GM18511 (cell line): Measurements from ENCODE around the gene GCH1.
"Not testable (repeated sequence)": the region's sequence is repeated elsewhere in the genome, so short reads cannot be mapped to it uniquely, and the experiment has no call there.

Source experiments
- ATAC-seq: cut with Tn5 transposase; IDR thresholded peaks from one replicate; pipeline ENCODE4 v1.9.1; 2021; ENCODE audit warnings: mild to moderate bottlenecking, moderate library complexity; ENCODE audit not compliant: unreplicated experiment

The GCH1 gene

DNA sequence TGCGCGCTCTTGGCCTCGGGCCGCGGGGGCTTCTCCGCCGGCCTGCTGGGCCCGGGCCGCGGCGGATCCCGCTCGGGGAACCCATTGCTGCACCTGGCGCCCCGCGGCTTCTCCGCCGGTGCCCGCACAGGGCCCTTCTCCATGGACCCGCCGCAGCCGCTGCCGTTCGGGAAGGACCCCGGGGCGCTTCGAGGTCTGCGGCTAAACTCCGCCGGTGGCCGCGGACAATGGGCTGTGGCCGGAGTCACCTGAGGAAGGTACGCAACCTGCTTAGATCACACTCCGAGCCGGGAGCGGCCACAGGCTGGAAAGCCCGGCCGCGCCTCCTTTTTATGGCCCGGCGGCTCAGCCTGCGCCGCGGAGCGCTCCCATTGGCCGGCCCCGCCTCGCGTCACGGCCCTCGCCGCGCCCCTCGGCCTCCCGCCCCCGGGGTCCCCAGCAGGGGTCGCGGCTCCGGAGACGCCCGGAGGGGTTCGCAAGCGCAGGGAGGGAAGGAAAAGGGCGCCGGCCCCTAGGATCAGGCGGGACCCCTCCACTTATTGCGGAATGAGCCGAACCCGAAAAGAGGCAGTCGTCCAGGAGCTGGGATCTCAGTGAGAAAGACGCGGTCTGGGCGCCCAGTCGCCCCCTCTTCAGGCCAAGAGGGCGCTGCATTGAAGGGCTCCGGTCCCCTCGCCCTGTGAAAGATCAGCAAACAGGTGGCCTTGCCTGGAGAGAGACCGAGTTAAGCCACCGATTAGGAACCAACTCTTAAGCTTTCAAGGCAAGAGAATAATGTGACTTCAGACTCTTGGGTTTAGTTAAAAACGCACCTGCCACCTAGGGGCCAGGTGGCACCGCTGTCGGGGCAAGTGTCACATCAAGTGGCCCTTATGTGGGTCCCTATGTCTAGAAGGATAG, at the start of gene GCH1:
Gene GCH1, minus strand, starts transcription at position 306 of the 900 bp plus-strand sequence. Its CDS starts 163 bp downstream, at position 143.
- peak; percentile 87 for ATAC-seq

GRCh38 chr14:54947230-54947629, 44.6 kb upstream of the GCH1 start:
- ATAC-seq, result no peak

DNA sequence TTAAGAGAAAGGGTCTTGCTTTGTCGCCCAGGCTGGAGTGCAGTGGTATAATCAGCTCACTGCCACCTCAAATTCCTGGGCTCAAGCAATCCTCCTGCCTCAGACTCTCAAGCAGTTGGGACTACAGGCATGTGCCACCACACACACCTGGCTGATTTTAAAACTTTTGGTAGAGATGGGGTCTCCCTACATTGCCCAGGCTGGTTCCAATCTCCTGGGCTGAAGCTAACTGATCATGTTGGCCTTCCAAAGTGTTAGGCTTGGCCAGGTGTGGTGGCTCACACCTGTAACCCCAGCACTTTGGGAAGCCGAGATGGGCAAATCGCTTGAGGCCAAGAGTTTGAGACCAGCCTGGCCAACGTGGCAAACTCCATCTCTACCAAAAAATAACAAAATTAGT, 43.9 kb upstream of the GCH1 start:
- ATAC-seq, result no peak

- no peak for ATAC-seq
Measured at GRCh38 chr14:54944737-54945391, 42.2 kb upstream of the GCH1 start.

DNA sequence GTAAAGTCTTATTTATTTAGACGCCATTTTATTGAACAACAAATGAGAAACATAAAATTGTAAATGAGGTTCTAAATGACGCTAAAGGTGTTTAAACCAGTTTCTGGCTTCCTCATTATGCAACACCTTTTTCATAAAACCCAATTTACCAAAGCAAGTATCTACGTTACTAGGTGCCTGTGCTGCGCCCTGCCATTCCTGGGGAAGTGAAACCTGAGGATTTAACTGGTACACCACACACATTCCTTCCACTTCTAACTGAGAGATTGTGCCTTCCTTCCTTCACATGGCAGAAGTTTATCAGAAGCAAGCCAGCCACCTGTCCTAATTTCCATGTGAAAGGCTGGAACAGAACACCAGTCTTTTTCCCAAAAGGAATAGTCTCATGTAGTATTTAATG, 40.3 kb upstream of the GCH1 start:
- no peak for ATAC-seq

DNA sequence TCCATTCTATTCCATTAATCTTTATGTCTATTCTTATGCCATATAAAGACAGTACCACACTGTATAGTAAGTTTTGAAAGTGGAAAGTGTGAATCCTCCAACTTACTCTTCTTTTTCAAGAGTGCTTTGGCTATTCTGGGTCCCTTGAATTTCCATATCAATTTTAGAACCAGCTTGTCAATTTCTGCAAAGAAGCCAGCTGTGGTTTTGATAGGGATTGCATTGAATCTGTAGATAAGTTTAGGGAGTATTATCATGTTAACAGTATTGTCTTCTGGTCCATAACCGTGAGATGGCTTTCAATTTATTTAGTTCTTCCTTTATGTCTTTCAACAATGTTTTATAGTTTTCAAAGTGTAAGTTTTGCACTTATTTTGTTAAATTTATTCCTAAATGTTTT, 34.2 kb upstream of the GCH1 start:
- no peak for ATAC-seq

- ATAC-seq, result no peak
Measured at GRCh38 chr14:54935958-54936357, 33.3 kb upstream of the GCH1 start.

GRCh38 chr14:54935100-54935499, 32.5 kb upstream of the GCH1 start:
- ATAC-seq, result no peak

DNA sequence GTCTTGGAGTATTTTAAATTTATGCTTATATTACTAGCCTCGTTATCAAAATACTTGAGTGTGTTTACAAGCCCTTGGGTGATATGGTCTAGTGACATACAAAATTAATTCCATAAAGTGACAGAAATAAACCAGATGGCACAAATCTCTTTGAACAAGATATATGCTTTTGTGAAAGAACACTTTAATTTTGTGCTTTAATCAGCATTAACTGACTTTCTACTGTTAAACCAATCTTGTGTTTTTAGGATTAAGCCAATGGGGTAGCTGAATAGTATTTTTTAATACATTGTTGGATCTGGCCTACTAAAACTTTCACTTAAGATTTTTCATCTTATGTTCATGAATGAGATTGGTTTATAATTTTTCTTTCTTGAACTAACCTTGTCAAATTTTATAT, 30.4 kb upstream of the GCH1 start:
- no peak for ATAC-seq

- ATAC-seq, result no peak
Measured at GRCh38 chr14:54931598-54932340, 29.1 kb upstream of the GCH1 start.

DNA sequence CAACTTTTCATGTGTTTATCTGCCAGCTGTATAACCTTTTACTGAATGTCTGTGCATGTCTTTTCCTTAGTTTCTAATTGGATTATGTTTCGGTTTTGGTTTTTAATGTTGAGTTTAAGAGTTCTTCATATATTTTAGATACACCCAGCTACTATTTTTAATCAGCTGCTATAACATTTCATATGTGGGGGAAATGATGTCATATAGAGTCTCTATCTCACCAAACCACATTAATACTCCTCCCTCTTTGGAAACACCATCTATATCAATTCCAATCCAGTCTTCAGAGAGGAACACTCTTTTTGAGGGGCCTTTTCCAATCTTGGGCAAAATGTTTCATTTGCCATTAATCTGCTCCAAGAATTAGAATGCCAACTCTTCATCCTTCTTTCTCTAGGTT, 28.5 kb upstream of the GCH1 start:
- no peak for ATAC-seq

DNA sequence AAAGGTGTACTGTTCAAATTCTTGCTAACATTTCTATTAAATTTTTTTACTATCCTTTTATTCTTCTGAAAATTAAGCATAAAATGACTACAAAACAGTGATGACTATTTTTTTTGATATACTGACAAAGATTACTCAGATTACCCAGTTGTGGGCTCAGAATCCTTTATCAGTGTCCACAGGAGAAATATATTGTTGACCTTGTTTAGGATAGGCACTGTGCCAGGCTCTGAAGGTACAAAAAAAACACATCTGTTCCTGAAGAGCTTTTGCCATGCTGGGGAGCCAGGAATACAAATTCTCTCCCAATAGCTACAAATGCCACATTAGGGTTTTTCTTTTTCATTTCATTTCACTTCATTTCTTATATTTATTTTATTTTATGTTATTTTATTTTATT, 26.9 kb upstream of the GCH1 start:
- no peak for ATAC-seq

DNA sequence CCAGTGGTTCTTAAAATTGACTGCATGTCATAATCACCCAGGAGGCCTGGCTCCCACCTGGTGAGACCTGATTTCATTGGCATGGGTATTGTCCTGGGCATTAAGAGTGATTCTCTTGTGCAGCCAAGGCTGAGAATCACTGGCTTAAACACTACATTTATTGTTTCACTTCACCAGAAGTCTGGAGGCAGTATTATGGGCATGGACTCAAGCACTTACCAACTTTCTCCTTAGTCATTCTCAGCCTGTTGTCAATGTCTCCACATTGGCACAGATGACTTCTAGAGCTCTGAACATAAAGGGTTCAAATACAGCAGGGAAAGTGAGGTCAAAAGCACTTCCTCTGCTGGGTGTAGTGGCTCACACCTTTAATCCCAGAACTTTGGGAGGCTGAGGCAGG, 25.6 kb upstream of the GCH1 start:
- no peak for ATAC-seq

GRCh38 chr14:54927551-54927950, 24.9 kb upstream of the GCH1 start:
- ATAC-seq, result no peak

DNA sequence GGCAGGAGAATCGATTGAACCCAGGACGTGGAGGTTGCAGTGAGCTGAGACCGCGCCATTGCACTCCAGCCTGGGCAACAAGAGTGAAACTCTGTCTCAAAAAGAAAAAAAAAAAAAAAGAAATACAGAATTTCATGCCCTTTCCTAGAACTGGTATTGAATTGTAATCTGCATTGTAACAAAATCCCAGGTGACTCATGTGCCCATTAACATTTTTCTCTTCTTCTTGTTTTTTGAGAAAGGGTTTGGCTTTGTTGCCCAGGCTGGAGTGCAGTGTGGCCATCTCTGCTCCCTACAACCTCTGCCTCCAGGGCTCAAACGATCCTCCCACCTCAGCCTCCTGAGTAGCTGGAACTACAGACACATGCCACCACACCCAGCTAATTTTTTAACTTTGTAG, 23.9 kb upstream of the GCH1 start:
- not testable (repeated sequence) for ATAC-seq

GRCh38 chr14:54922598-54922997, 20.0 kb upstream of the GCH1 start:
- ATAC-seq, result no peak

DNA sequence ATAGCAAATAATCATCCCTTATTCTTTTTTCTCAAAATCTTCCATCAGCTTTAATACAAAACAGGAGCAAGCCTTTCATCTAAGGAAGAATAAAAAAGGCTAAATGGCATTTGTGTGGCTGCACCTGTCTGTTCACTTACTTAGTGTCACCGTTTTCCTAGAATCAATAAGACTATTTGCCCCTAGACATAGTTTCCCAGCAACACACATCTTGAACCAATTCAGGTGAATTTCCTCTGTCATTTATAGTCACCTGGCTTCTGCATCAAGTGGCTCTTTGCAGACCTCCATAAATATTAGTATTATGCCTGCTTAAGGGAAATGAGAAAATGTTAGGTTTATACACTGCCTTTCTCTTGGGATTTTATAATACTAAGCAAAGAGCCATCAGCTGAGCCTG, 17.4 kb upstream of the GCH1 start:
- no peak for ATAC-seq

GRCh38 chr14:54919330-54919729, 16.7 kb upstream of the GCH1 start:
- ATAC-seq, result no peak

DNA sequence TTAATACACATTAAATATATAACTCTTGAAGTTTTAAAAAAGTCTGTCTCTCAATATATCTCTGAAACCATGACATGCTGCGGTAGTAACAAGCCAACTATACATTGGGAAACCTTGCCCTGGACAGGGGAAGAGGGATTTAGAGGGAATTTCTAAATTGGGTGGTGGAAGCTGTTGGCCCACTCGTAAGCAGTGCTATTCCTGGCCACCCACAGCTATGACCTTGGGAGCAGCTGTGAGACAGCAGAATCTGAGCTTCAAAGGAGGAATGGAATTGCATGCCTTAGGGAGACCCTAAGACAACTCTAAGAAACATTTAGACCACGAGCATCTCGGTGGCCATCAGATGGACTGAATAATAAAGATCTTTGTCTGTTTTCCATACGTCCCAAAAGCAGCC, 15.8 kb upstream of the GCH1 start:
- ATAC-seq, result no peak

GRCh38 chr14:54916101-54916500, 13.5 kb upstream of the GCH1 start:
- ATAC-seq, result no peak

- ATAC-seq, result no peak
Measured at GRCh38 chr14:54909817-54910558, 7.4 kb upstream of the GCH1 start.
